HEK293 (cell line): ENCODE measurements around the gene PYY.

ENCODE experiments used
- CTCF ChIA-PET: fragments of 350-600 bp; formaldehyde crosslinking; extraction: SDS; loops from one replicate; lab custom pipeline; 2021; ENCODE audit warnings: antibody characterized with exemption; lab: Yijun Ruan, JAX
- POLR2A ChIA-PET: fragments of 300-600 bp; formaldehyde crosslinking; extraction: SDS; loops from one replicate; lab custom pipeline; 2020; ENCODE audit warnings: antibody characterized with exemption, inconsistent platforms; lab: Yijun Ruan, JAX
- H3K27ac ChIP-seq: fragments of 200-500 bp; sonication (Bioruptor generic); 2 replicates; pipeline ENCODE4 v1.5.1; 2014; ENCODE audit warnings: low read depth, low read length, control low read depth, inconsistent platforms; ENCODE audit errors: extremely low read depth
- H3K36me3 ChIP-seq, 2 experiments: fragments of 200-500 bp in 1 of 2; sonication (Bioruptor generic) in 1 of 2; 1 replicate in 1 of 2; 2 replicates in 1 of 2; pipeline ENCODE4 v1.5.1; 2014 to 2017; ENCODE audit warnings: inconsistent platforms in 2 of 2, low read length in 2 of 2; ENCODE audit not compliant: control insufficient read depth in 2 of 2, insufficient read depth in 1 of 2
- H3K4me1 ChIP-seq: fragments of 200-500 bp; sonication (Bioruptor generic); 2 replicates; pipeline ENCODE4 v1.5.1; 2014; ENCODE audit warnings: mild to moderate bottlenecking, low read length, inconsistent platforms; ENCODE audit not compliant: control insufficient read depth, insufficient read depth
- H3K4me3 ChIP-seq: 2 replicates; pipeline ENCODE4 v1.5.1; 2011; ENCODE audit warnings: low read depth, mild to moderate bottlenecking, control low read depth, low read length, moderate library complexity
- H3K9me3 ChIP-seq: fragments of 200-500 bp; sonication (Bioruptor generic); 2 replicates; pipeline ENCODE4 v1.5.1; 2014; ENCODE audit warnings: low read depth, low read length, inconsistent platforms; ENCODE audit not compliant: control insufficient read depth, insufficient read depth
- GLIS2 ChIP-seq: fragments of 450-650 bp; formaldehyde crosslinking; IDR thresholded peaks from 2 replicates; pipeline ENCODE4 v1.5.1; 2016; ENCODE audit warnings: missing biosample characterization, missing genetic modification characterization
- HOXC10 ChIP-seq: sonication (generic); formaldehyde crosslinking; IDR thresholded peaks from 2 replicates; pipeline ENCODE4 v1.8.1; 2023; ENCODE audit warnings: mild to moderate bottlenecking, missing genetic modification reagents
- PATZ1 ChIP-seq: fragments of 450-650 bp; formaldehyde crosslinking; IDR thresholded peaks from 2 replicates; pipeline ENCODE4 v1.5.1; 2016; ENCODE audit warnings: missing biosample characterization, missing genetic modification characterization
- PRDM2 ChIP-seq: fragments of 450-650 bp; formaldehyde crosslinking; IDR thresholded peaks from 2 replicates; pipeline ENCODE4 v1.5.1; 2016; ENCODE audit warnings: missing biosample characterization, missing genetic modification characterization, borderline replicate concordance
- SCRT2 ChIP-seq: fragments of 450-650 bp; formaldehyde crosslinking; IDR thresholded peaks from 2 replicates; pipeline ENCODE4 v1.5.1; 2016; ENCODE audit warnings: missing biosample characterization, missing genetic modification characterization
- TSHZ1 ChIP-seq: fragments of 450-650 bp; formaldehyde crosslinking; IDR thresholded peaks from 2 replicates; pipeline ENCODE4 v1.5.1; 2016; ENCODE audit warnings: missing biosample characterization, missing genetic modification characterization, borderline replicate concordance
- ZBTB1 ChIP-seq: fragments of 450-650 bp; formaldehyde crosslinking; IDR thresholded peaks from 2 replicates; pipeline ENCODE4 v1.5.1; 2016; ENCODE audit warnings: missing biosample characterization, missing genetic modification characterization
- ZBTB20 ChIP-seq: fragments of 450-650 bp; formaldehyde crosslinking; IDR thresholded peaks from 2 replicates; pipeline ENCODE4 v1.5.1; 2016; ENCODE audit warnings: missing biosample characterization, missing genetic modification characterization
- ZBTB44 ChIP-seq: fragments of 450-650 bp; IDR thresholded peaks from 2 replicates; pipeline ENCODE4 v1.5.1; 2018; ENCODE audit warnings: missing biosample characterization, mild to moderate bottlenecking, missing genetic modification characterization
- ZBTB48 ChIP-seq: fragments of 450-650 bp; formaldehyde crosslinking; IDR thresholded peaks from 2 replicates; pipeline ENCODE4 v1.5.1; 2016; ENCODE audit warnings: missing biosample characterization, missing genetic modification characterization
- ZFP69B ChIP-seq: fragments of 450-650 bp; formaldehyde crosslinking; IDR thresholded peaks from 2 replicates; pipeline ENCODE4 v1.5.1; 2016; ENCODE audit warnings: missing biosample characterization, missing genetic modification characterization
- ZNF175 ChIP-seq: fragments of 450-650 bp; formaldehyde crosslinking; IDR thresholded peaks from 2 replicates; pipeline ENCODE4 v1.5.1; 2016; ENCODE audit warnings: missing biosample characterization, missing genetic modification characterization
- ZNF488 ChIP-seq: fragments of 450-650 bp; formaldehyde crosslinking; IDR thresholded peaks from 2 replicates; pipeline ENCODE4 v1.5.1; 2016; ENCODE audit warnings: missing biosample characterization, missing genetic modification characterization
- ZNF544 ChIP-seq: fragments of 450-650 bp; formaldehyde crosslinking; IDR thresholded peaks from 2 replicates; pipeline ENCODE4 v1.5.0; 2017; ENCODE audit warnings: missing biosample characterization, missing genetic modification characterization
- ZNF654 ChIP-seq: fragments of 450-650 bp; formaldehyde crosslinking; IDR thresholded peaks from 2 replicates; pipeline ENCODE4 v1.5.1; 2016; ENCODE audit warnings: low read depth, missing biosample characterization, missing genetic modification characterization
- ZNF664 ChIP-seq: fragments of 450-650 bp; formaldehyde crosslinking; IDR thresholded peaks from 2 replicates; pipeline ENCODE4 v1.5.1; 2016; ENCODE audit warnings: missing biosample characterization, missing genetic modification characterization

Gene PYY

GRCh38 chr17:43992641-43993040 is 38.9 kb upstream of the PYY start:
- Histone ChIP-seq H3K9me3 (no peaks in the 10 kb centered on the region), H3K4me1 (no peaks in the 10 kb centered on the region), H3K27ac (no peak overlapping the region), H3K36me3 (no peaks in the 10 kb centered on the region), H3K4me3 (no peak overlapping the region)
- TF ChIP-seq ZNF654 (tag by site-specific recombination): no peak
- TF ChIP-seq ZNF175 (tag by site-specific recombination): no peak
- no peak for TF ChIP-seq ZNF664 (tag by site-specific recombination)
- no peak for TF ChIP-seq ZBTB20 (tag by site-specific recombination)
- no peak for TF ChIP-seq ZFP69B (tag by site-specific recombination)
- no peak for TF ChIP-seq TSHZ1
- TF ChIP-seq PRDM2 (tag by site-specific recombination): no peak
- no peak for TF ChIP-seq ZNF544
- TF ChIP-seq ZBTB48 (tag by site-specific recombination): no peak
- TF ChIP-seq HOXC10 (CRISPR knock-in tag): no peak
- TF ChIP-seq GLIS2 (tag by site-specific recombination): no peak
- TF ChIP-seq ZBTB44 (tag by site-specific recombination): no peak
- TF ChIP-seq ZNF488 (tag by site-specific recombination): no peak
- TF ChIP-seq SCRT2: no peak
- TF ChIP-seq ZBTB1: no peak
- TF ChIP-seq PATZ1 (tag by site-specific recombination): no peak
- ChIA-PET CTCF (interaction anchor here (1.0 to 9.9 kb wide), 4 partner anchors 50 to 338 kb away, joined by 5 to 267 read pairs (median 32); partner anchors contain the start of gene PPY), POLR2A (no interaction called here)
